A673 (cell line): ENCODE results near the gene SERPINB7. TPM values are rescaled to one million over a fixed set of nuclear protein-coding genes. Genes with fewer than 3 reads are reported as not detected.

Experiments used
- BruUV-seq: library from RNA; stranded (reverse); fragments of 400-500 nt; replicated peaks from 2 replicates; lab custom pipeline; 2021; lab: Mats Ljungman, UMichigan
- CTCF ChIA-PET: fragments of 300-600 bp; sonication (Branson Sonifier 250); formaldehyde crosslinking; loops from one replicate; lab custom pipeline; 2022; ENCODE audit warnings: antibody characterized with exemption; lab: Charles Lee
- POLR2A ChIA-PET: fragments of 300-600 bp; sonication (Branson Sonifier 250); formaldehyde crosslinking; loops from one replicate; lab custom pipeline; 2022; ENCODE audit warnings: antibody characterized with exemption; ENCODE audit not compliant: low non-redundant PET; lab: Charles Lee
- DNase-seq: peaks from one replicate; pipeline ENCODE4 v3.0.0-alpha.2; 2015; ENCODE audit warnings: low spot score
- H3K27ac ChIP-seq: fragments of 200-600 bp; sonication (generic); 2 replicates; pipeline ENCODE4 v1.5.1; 2016; ENCODE audit warnings: mixed run types, low read depth, mild to moderate bottlenecking, mixed read lengths, antibody characterized with exemption, low read length; ENCODE audit not compliant: poor library complexity, severe bottlenecking
- H3K27me3 ChIP-seq: fragments of 200-600 bp; sonication (generic); replicated peaks from 2 replicates; pipeline ENCODE4 v1.6.1; 2017; ENCODE audit warnings: mixed run types, low read depth, mild to moderate bottlenecking, mixed read lengths, antibody characterized with exemption, low read length; ENCODE audit not compliant: insufficient read depth, poor library complexity
- H3K36me3 ChIP-seq: fragments of 200-600 bp; sonication (generic); 2 replicates; pipeline ENCODE4 v1.6.1; 2016; ENCODE audit warnings: mixed run types, mild to moderate bottlenecking, mixed read lengths, antibody characterized with exemption, low read length; ENCODE audit not compliant: insufficient read depth, poor library complexity, severe bottlenecking
- H3K4me1 ChIP-seq: fragments of 200-600 bp; sonication (generic); 2 replicates; pipeline ENCODE4 v1.6.1; 2017; ENCODE audit warnings: mixed run types, mild to moderate bottlenecking, mixed read lengths, antibody characterized with exemption, low read length; ENCODE audit not compliant: insufficient read depth, poor library complexity, severe bottlenecking
- H3K4me3 ChIP-seq: fragments of 200-600 bp; sonication (generic); 2 replicates; pipeline ENCODE4 v1.5.1; 2016; ENCODE audit warnings: low read depth, mixed run types, mild to moderate bottlenecking, mixed read lengths, low read length; ENCODE audit not compliant: poor library complexity, severe bottlenecking
- H3K9me3 ChIP-seq: fragments of 200-600 bp; sonication (generic); 2 replicates; pipeline ENCODE4 v1.6.1; 2016; ENCODE audit warnings: mixed run types, low read depth, mild to moderate bottlenecking, mixed read lengths, antibody characterized with exemption, low read length; ENCODE audit not compliant: poor library complexity, severe bottlenecking
- CTCF ChIP-seq: fragments of 300-800, 200-600 bp; sonication (generic); conservative IDR thresholded peaks from 2 replicates; pipeline ENCODE4 v1.5.1; 2017; ENCODE audit warnings: low read depth, mild to moderate bottlenecking, antibody characterized with exemption, low read length, moderate library complexity, mixed read lengths
- EZH2 ChIP-seq: fragments of 200-600 bp; sonication (generic); IDR thresholded peaks from 2 replicates; pipeline ENCODE4 v1.6.1; 2017; ENCODE audit warnings: borderline replicate concordance, low read depth, mild to moderate bottlenecking, mixed read lengths, antibody characterized with exemption, low read length; ENCODE audit not compliant: poor library complexity, severe bottlenecking
- intact Hi-C: fragments of 100-400 bp; cut with micrococcal nuclease; formaldehyde crosslinking; loops from one replicate; pipeline ENCODE4 v1.10.0; 2022; ENCODE audit not compliant: unreplicated experiment
- total RNA-seq: library from RNA; stranded (reverse); gene quantifications from 2 replicates; pipeline ENCODE4 v1.2.3, GENCODE V29; 2021

The SERPINB7 gene
- total RNA-seq, 1 experiment from 2014 or later, result 12.8 TPM

DNA sequence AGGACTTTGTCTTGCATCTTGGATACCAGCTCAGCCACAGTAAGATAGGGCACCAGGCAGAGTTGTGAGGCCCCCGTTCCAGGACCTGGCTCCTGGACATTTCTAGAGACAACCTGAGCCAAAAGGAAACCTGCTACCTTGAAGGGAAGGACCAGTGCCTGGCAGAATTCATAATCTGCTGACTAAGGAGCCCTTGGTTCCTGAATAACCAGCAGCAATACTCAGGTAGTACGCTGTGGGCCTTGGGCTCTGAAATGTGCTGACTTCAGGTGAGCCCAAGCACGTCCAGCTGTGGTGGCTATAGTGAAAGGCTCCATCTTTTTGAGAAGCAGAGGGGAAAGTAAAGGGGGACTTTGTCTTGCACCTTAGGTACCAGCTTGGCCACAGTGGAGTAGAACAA is 44.0 kb upstream of the SERPINB7 start:
- CTCF ChIA-PET, result no interaction called here
- BruUV-seq, result no TSS peak
- H3K27me3 ChIP-seq, result no peaks in the 10 kb centered on the region
- POLR2A ChIA-PET, result no interaction called here
- no peaks in the 10 kb centered on the region for H3K36me3 ChIP-seq
- no peak overlapping the region for H3K27ac ChIP-seq
- TF ChIP-seq EZH2, result no peak
- no peak for TF ChIP-seq CTCF
- H3K9me3 ChIP-seq, result no peaks in the 10 kb centered on the region
- H3K4me1 ChIP-seq, result peaks cover 12% of the 10 kb centered on the region
- H3K4me3 ChIP-seq, result no peak overlapping the region
- intact Hi-C loops, result no loop called here
- no peak for DNase-seq

GRCh38 chr18:63736876-63737275 is 38.3 kb upstream of the SERPINB7 start:
- CTCF ChIA-PET, result no interaction called here
- no TSS peak for BruUV-seq

DNA sequence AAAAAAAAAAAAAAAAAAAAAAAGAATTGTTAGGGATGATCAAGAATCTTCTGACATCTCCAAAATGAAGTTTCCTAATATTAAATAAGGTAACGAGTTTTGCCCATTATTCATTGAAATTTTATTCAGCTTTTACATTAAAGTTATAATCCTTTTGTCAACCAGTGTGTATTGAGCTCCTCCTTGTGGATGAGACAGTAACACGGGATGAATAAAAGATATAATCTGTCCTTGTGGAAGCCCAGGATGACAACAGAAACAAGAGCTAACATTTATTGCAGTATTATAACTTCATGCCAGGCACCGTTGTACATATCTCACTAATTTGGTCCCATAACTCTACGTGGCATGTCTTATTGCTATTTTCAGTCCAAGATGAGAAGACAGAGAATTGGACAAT is 33.4 kb upstream of the SERPINB7 start:
- H3K27me3 ChIP-seq, result no peaks in the 10 kb centered on the region
- H3K4me3 ChIP-seq, result no peak overlapping the region
- peak; percentile 71 for DNase-seq
- CTCF ChIA-PET, result interaction anchor here (0.6 to 1.7 kb wide), 13 partner anchors 10 to 725 kb away, joined by 3 to 32 read pairs (median 3); no protein-coding TSS in a partner anchor
- H3K9me3 ChIP-seq, result no peaks in the 10 kb centered on the region
- TF ChIP-seq CTCF (peak; percentile 77), EZH2 (no peak)
- intact Hi-C loops, result loop anchor here (2.0 to 5.0 kb wide), 4 partner anchors 103 to 223 kb away; no protein-coding TSS in a partner anchor
- H3K36me3 ChIP-seq, result no peaks in the 10 kb centered on the region
- POLR2A ChIA-PET, result interaction anchor here (0.6 kb wide), 1 partner anchor 30 kb away, joined by 3 read pairs; no protein-coding TSS in a partner anchor
- H3K4me1 ChIP-seq, result no peaks in the 10 kb centered on the region
- no TSS peak for BruUV-seq
- H3K27ac ChIP-seq, result no peak overlapping the region

More at GRCh38 chr18:63736876-63737275, 38.3 kb upstream of the SERPINB7 start:
- POLR2A ChIA-PET, result no interaction called here
- Histone ChIP-seq H3K27ac (no peak overlapping the region), H3K27me3 (no peaks in the 10 kb centered on the region), H3K4me1 (no peaks in the 10 kb centered on the region), H3K36me3 (no peaks in the 10 kb centered on the region), H3K9me3 (no peaks in the 10 kb centered on the region), H3K4me3 (no peak overlapping the region)
- no peak for DNase-seq
- TF ChIP-seq EZH2 (no peak), CTCF (no peak)
- intact Hi-C loops, result no loop called here
